H1 (cell line): Measurements from ENCODE around the gene GCC1.

ENCODE experiments used
- BRCA1 ChIP-seq: IDR thresholded peaks from 2 replicates; pipeline ENCODE4 v1.6.1; 2012; ENCODE audit warnings: low read depth, low read length, improper control_type of control experiment
- EZH2 ChIP-seq: fragments of 200-600 bp; sonication (generic); IDR thresholded peaks from 2 replicates; pipeline ENCODE4 v1.7.1; 2012; ENCODE audit warnings: low read depth, mild to moderate bottlenecking, moderate library complexity, low read length, inconsistent platforms; ENCODE audit not compliant: severe bottlenecking
- JUND ChIP-seq: IDR thresholded peaks from 2 replicates; pipeline ENCODE4 v1.6.1; 2011; ENCODE audit warnings: mild to moderate bottlenecking, improper control_type of control experiment, low read length
- PHF8 ChIP-seq: fragments of 200-600 bp; sonication (generic); conservative IDR thresholded peaks from 2 replicates; pipeline ENCODE4 v1.7.1; 2012; ENCODE audit warnings: low read depth, mild to moderate bottlenecking, inconsistent platforms, low read length, moderate library complexity
- POLR2A ChIP-seq, 2 experiments: IDR thresholded peaks; 1 replicate in 1 of 2; 2 replicates in 1 of 2; pipeline ENCODE4 v1.6.1; 2011; ENCODE audit warnings: low read depth in 2 of 2, low read length in 2 of 2, mild to moderate bottlenecking in 2 of 2; ENCODE audit errors: control extremely low read depth in 1 of 2
- RAD21 ChIP-seq, 2 experiments: IDR thresholded peaks in 1 of 2; conservative IDR thresholded peaks in 1 of 2; 2 replicates each; pipeline ENCODE4 v1.6.1; 2011; ENCODE audit warnings: low read depth in 2 of 2, low read length in 2 of 2, improper control_type of control experiment in 1 of 2, inconsistent platforms in 1 of 2, mild to moderate bottlenecking in 1 of 2, moderate library complexity in 1 of 2
- TAF7 ChIP-seq: optimal IDR thresholded peaks from 2 replicates; pipeline ENCODE3; 2011; ENCODE audit warnings: low read depth, mild to moderate bottlenecking, inconsistent platforms, low read length, moderate library complexity, borderline replicate concordance
- TBP ChIP-seq: IDR thresholded peaks from 2 replicates; pipeline ENCODE4 v1.6.1; 2011; ENCODE audit warnings: low read depth, low read length, improper control_type of control experiment
- TF ChIP-seq, protein P1 (sequence below): IDR thresholded peaks from 2 replicates; pipeline ENCODE4 v1.6.1; 2011; ENCODE audit warnings: low read length, improper control_type of control experiment
- TF ChIP-seq, protein P2 (sequence below), 3 experiments: IDR thresholded peaks; 1 replicate in 2 of 3; 2 replicates in 1 of 3; pipeline versions ENCODE4 v1.5.1 to v1.6.1; 2011; ENCODE audit warnings: low read length in 3 of 3, mild to moderate bottlenecking in 3 of 3, inconsistent platforms in 2 of 3, low read depth in 1 of 3, moderate library complexity in 1 of 3; ENCODE audit not compliant: insufficient read depth in 1 of 3; ENCODE audit errors: control extremely low read depth in 1 of 3
- TF ChIP-seq, protein P3 (sequence below): IDR thresholded peaks from 2 replicates; pipeline ENCODE4 v1.6.1; 2012; ENCODE audit warnings: inconsistent platforms

DNA sequence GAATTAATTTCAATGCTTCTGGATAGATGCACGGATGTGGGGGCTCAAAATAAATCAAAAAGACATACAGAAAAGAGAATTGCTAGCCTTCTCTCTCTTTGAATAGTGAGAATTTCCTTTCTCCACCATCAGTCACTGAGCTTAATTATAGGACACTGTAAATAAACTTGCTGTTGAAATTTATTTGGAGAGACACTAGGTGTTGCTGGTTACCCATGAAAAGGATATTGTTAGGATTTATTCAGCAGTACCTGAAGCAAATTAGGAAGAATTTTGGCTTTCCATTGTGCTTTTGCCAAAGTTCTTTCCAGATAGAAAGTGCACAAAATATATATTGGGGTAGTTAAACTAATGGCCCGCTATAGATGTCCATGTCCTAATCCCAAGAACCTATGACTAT is 27.6 kb downstream of the GCC1 start:
- TF ChIP-seq JUND: no peak
- TF ChIP-seq, protein P1, sequence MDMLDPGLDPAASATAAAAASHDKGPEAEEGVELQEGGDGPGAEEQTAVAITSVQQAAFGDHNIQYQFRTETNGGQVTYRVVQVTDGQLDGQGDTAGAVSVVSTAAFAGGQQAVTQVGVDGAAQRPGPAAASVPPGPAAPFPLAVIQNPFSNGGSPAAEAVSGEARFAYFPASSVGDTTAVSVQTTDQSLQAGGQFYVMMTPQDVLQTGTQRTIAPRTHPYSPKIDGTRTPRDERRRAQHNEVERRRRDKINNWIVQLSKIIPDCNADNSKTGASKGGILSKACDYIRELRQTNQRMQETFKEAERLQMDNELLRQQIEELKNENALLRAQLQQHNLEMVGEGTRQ: no peak
- TF ChIP-seq PHF8: no peak
- TF ChIP-seq, protein P2, sequence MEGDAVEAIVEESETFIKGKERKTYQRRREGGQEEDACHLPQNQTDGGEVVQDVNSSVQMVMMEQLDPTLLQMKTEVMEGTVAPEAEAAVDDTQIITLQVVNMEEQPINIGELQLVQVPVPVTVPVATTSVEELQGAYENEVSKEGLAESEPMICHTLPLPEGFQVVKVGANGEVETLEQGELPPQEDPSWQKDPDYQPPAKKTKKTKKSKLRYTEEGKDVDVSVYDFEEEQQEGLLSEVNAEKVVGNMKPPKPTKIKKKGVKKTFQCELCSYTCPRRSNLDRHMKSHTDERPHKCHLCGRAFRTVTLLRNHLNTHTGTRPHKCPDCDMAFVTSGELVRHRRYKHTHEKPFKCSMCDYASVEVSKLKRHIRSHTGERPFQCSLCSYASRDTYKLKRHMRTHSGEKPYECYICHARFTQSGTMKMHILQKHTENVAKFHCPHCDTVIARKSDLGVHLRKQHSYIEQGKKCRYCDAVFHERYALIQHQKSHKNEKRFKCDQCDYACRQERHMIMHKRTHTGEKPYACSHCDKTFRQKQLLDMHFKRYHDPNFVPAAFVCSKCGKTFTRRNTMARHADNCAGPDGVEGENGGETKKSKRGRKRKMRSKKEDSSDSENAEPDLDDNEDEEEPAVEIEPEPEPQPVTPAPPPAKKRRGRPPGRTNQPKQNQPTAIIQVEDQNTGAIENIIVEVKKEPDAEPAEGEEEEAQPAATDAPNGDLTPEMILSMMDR (IDR thresholded peaks at IDR 0.05; ENCODE audit: control extremely low read depth in 1 of 3, insufficient read depth in 1 of 3, low read depth in 1 of 3, low read length in 3 of 3): no peak
- TF ChIP-seq, protein P3, sequence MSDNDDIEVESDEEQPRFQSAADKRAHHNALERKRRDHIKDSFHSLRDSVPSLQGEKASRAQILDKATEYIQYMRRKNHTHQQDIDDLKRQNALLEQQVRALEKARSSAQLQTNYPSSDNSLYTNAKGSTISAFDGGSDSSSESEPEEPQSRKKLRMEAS: no peak
- TF ChIP-seq BRCA1: no peak
- no peak for TF ChIP-seq RAD21 (IDR thresholded peaks at IDR 0.05 in 1 of 2, conservative IDR thresholded peaks at IDR 0.05 in 1 of 2; ENCODE audit: low read depth in 2 of 2, low read length in 2 of 2)
- no peak for TF ChIP-seq POLR2A (IDR thresholded peaks at IDR 0.05; ENCODE audit: control extremely low read depth in 1 of 2, low read depth in 2 of 2, low read length in 2 of 2)
- no peak for TF ChIP-seq EZH2
- no peak for TF ChIP-seq TAF7
- TF ChIP-seq TBP: no peak
